Brain microvascular endothelial cell (primary cell): Measurements from ENCODE around the gene ZBP1.

Experiments used
- DNase-seq: peaks from one replicate; pipeline ENCODE4 v3.0.0-alpha.2; 2020
- H3K27ac ChIP-seq: fragments of 250-450 bp; sonication (Bioruptor Pico); 2 replicates; pipeline ENCODE4 v1.5.1; 2020; ENCODE audit warnings: mild to moderate bottlenecking, moderate library complexity
- H3K27me3 ChIP-seq: fragments of 250-450 bp; sonication (Bioruptor Pico); replicated peaks from 2 replicates; pipeline ENCODE4 v1.5.1; 2020; ENCODE audit warnings: mild to moderate bottlenecking
- H3K36me3 ChIP-seq: fragments of 250-450 bp; sonication (Bioruptor Pico); replicated peaks from 2 replicates; pipeline ENCODE4 v1.5.1; 2020; ENCODE audit warnings: mild to moderate bottlenecking
- H3K4me3 ChIP-seq: 2 replicates; pipeline ENCODE4 v1.5.1; 2011; ENCODE audit warnings: low read depth, mild to moderate bottlenecking, control low read depth, low read length, moderate library complexity
- CTCF ChIP-seq: IDR thresholded peaks from 2 replicates; pipeline ENCODE4 v1.5.1; 2011; ENCODE audit warnings: low read depth, mild to moderate bottlenecking, moderate library complexity, low read length, control low read depth, inconsistent platforms; ENCODE audit errors: missing control alignments
- in situ Hi-C: cut with HindIII; loops from 2 replicates; pipeline ENCODE4 v1.10.0; 2017; ENCODE audit warnings: low sequenced_read_pairs, low pct_ligation_motif_present

Gene ZBP1

GRCh38 chr20:57656252-57656820 lies 36.1 kb upstream of the ZBP1 start:
- no peak for DNase-seq
- Histone ChIP-seq H3K27me3 (no peaks in the 10 kb centered on the region), H3K27ac (no peak overlapping the region), H3K4me3 (no peak overlapping the region), H3K36me3 (peaks cover 36% of the 10 kb centered on the region)
- TF ChIP-seq CTCF, result no peak
- in situ Hi-C loops, result no loop called here

- no peaks in the 10 kb centered on the region for H3K27me3 ChIP-seq
- in situ Hi-C loops, result no loop called here
These were observed 35.6 kb upstream of the ZBP1 start for GRCh38 chr20:57655809-57656155.

DNA sequence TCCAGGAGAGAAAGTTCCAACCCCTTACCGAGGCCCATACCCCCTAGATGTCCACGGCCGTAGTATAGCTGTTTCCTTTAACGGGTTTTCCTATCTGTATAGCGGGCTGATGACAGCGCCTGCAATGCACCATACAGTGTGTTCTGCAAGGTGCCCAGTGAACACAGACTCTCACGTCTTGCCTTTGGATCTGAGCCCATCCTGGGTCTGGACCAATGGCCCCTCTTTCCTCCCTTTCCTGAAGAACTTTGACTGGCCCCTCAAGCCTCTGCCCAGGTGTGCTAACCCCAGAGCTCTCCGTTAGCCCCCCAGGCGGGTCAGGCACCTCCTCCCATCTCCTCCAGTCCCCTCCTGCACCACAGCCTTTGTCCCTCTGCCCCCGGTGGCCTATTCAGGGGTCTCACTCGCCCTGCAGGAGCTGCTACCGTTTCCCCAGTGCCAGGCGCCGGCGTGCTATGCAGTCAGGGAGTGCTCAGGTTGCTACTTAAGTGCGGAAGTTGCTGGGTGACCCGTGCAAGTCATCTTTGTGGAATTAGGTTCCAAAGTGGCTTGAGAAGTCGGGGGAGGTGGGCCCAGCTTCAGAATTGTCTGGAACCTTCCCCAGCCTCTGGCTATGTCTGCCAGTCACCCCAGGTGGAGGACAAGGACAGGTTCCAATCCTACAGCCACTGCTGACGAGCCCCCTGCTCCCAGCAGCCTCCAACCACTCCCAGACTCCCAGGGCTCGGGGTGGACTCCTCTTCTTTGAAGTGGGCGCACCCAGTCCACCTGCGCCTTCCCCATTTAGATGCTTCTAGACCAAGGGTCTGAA lies 35.0 kb upstream of the ZBP1 start:
- no peak overlapping the region for H3K27ac ChIP-seq
- peaks cover 43% of the 10 kb centered on the region for H3K36me3 ChIP-seq
- TF ChIP-seq CTCF, result peak; percentile 4
- no peaks in the 10 kb centered on the region for H3K27me3 ChIP-seq
- no peak for DNase-seq
- in situ Hi-C loops, result no loop called here
- no peak overlapping the region for H3K4me3 ChIP-seq

More at GRCh38 chr20:57655809-57656155, 35.6 kb upstream of the ZBP1 start:
- no peak overlapping the region for H3K4me3 ChIP-seq
- H3K36me3 ChIP-seq, result peaks cover 38% of the 10 kb centered on the region
- no peak for DNase-seq
- TF ChIP-seq CTCF, result no peak
- no peak overlapping the region for H3K27ac ChIP-seq

DNA sequence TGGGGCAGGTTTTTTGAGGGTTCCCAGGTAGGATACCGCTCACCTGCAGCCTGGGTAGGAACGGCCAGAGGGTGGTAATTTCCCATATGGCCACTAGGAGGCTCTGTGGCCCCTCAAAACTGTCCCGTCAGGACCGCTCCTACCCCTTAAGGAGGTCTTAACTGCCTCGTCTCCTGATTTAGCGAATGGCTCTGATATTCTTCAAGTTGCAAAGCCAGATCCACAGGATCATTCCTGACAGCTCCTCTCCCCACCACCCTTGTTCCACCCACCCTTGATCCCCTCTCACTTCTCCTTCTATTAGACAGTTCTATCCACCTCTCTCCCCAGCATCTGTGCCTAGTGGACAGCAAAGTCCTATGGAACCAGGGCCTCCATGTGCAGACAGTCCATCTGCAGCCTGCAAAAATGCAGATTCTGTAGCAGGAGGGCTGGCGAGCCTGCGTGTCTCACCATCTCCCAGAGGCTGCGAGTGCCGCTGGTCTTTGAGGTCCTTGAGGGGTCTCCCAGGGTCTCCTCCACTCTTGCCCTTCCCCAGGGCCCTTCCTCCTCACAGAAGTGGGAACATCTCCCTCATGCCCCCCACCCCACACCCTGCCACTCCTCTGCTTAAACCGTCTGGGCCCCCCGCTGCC lies 34.3 kb upstream of the ZBP1 start:
- Histone ChIP-seq H3K36me3 (peaks cover 43% of the 10 kb centered on the region), H3K4me3 (no peak overlapping the region)
- in situ Hi-C loops, result no loop called here

DNA sequence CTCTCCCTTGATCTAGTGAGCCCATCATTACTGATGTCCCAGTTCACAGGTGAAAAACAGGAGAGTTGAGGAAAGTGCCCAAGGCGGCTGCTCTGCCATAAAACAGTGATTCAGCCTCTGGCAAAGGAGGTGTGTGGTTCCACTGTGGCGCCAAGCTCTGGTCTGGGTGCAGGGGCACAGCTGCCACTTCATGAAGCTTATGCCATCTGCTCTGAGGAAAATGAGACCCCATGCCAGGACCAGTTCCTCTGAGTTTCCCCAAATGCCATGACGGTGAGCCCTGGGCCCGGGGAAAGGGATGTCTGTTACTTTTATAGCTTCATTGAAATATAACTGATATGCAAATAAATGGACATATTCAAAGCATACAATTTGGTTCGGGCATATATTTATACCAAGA lies 33.7 kb upstream of the ZBP1 start:
- no peak overlapping the region for H3K4me3 ChIP-seq
- H3K27me3 ChIP-seq, result no peaks in the 10 kb centered on the region
- no peak for TF ChIP-seq CTCF
- no peak overlapping the region for H3K27ac ChIP-seq
- DNase-seq, result no peak
- peaks cover 39% of the 10 kb centered on the region for H3K36me3 ChIP-seq
- in situ Hi-C loops, result no loop called here

More for the DNA sequence above, 34.3 kb upstream of the ZBP1 start:
- peak; percentile 32 for DNase-seq
- H3K27me3 ChIP-seq, result no peaks in the 10 kb centered on the region
- H3K27ac ChIP-seq, result no peak overlapping the region
- peak; percentile 90 for TF ChIP-seq CTCF
